ENCODE results near the gene CACNB3.
"Not testable (repeated sequence)": the region's sequence is repeated elsewhere in the genome, so short reads cannot be mapped to it uniquely, and the experiment has no call there.

CACNB3 gene

GRCh38 chr12:48851883-48852733 lies 33.8 kb downstream of the CACNB3 start, which contains the start of gene DDX23:
Gene DDX23 (minus strand): TSS chr12:48852163. CDS start chr12:48845782, 6,381 bp downstream.
- H3K4me3 ChIP-seq (ENCODE audit: low read length): peak within 1 kb of the TSS; percentile 97
- peak; percentile 97 for DNase-seq (ENCODE audit: low read depth)
- TF ChIP-seq, protein P1, sequence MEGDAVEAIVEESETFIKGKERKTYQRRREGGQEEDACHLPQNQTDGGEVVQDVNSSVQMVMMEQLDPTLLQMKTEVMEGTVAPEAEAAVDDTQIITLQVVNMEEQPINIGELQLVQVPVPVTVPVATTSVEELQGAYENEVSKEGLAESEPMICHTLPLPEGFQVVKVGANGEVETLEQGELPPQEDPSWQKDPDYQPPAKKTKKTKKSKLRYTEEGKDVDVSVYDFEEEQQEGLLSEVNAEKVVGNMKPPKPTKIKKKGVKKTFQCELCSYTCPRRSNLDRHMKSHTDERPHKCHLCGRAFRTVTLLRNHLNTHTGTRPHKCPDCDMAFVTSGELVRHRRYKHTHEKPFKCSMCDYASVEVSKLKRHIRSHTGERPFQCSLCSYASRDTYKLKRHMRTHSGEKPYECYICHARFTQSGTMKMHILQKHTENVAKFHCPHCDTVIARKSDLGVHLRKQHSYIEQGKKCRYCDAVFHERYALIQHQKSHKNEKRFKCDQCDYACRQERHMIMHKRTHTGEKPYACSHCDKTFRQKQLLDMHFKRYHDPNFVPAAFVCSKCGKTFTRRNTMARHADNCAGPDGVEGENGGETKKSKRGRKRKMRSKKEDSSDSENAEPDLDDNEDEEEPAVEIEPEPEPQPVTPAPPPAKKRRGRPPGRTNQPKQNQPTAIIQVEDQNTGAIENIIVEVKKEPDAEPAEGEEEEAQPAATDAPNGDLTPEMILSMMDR (conservative IDR thresholded peaks at IDR 0.05; ENCODE audit: low read length): no peak

GRCh38 chr12:48852734-48853688 lies 34.7 kb downstream of the CACNB3 start:
- H3K4me3 ChIP-seq (ENCODE audit: low read length): peak overlapping the region; percentile 50
- TF ChIP-seq, protein P1 (conservative IDR thresholded peaks at IDR 0.05; ENCODE audit: low read length): peak; percentile 86
- DNase-seq (ENCODE audit: low read depth): peak; percentile 85

GRCh38 chr12:48854488-48854887 lies 36.2 kb downstream of the CACNB3 start:
- DNase-seq (ENCODE audit: low read depth): no peak
- no peak overlapping the region for H3K4me3 ChIP-seq (ENCODE audit: low read length)
- TF ChIP-seq, protein P1 (conservative IDR thresholded peaks at IDR 0.05; ENCODE audit: low read length): no peak

DNA sequence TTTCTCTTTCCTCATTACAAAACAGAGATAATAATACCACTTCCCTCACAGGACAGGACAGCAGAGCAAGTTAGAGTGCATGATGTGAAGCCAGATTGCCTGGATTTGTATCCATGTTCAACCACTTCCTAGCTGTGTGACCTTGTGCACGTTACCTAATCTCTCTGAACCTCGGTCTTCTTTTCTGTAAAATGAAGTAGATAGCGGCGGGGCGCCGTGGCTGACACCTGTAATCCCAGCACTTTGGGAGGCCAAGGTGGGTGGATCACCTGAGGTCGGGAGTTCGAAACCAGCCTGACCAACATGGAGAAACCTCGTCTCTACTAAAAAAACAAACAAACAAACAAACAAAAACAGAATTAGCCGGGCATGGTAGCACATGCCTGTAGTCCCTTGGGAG lies 36.6 kb downstream of the CACNB3 start:
- H3K4me3 ChIP-seq (ENCODE audit: low read length); DNase-seq (ENCODE audit: low read depth): not testable (repeated sequence)

DNA sequence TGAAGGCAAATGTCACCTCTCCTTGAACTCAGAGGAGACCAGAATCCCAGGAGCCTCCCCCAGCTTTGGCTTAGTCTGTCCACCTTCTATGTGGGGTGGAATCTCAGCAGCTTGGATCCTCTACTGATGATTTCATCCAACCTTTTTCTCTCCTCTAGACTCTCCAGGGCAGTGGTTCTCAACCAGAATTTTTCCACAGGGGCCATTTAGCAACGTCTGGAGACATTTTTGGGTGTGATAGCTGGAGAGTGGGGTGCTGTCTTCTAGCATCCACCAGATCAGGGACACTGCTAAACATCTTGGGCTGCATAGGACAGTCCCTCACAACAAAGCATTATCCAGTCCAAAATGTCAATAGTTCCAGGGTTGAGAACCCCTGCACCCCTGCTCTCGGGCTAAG lies 38.1 kb downstream of the CACNB3 start:
- TF ChIP-seq, protein P1 (conservative IDR thresholded peaks at IDR 0.05; ENCODE audit: low read length): no peak
- no peak for DNase-seq (ENCODE audit: low read depth)
- no peak overlapping the region for H3K4me3 ChIP-seq (ENCODE audit: low read length)

DNA sequence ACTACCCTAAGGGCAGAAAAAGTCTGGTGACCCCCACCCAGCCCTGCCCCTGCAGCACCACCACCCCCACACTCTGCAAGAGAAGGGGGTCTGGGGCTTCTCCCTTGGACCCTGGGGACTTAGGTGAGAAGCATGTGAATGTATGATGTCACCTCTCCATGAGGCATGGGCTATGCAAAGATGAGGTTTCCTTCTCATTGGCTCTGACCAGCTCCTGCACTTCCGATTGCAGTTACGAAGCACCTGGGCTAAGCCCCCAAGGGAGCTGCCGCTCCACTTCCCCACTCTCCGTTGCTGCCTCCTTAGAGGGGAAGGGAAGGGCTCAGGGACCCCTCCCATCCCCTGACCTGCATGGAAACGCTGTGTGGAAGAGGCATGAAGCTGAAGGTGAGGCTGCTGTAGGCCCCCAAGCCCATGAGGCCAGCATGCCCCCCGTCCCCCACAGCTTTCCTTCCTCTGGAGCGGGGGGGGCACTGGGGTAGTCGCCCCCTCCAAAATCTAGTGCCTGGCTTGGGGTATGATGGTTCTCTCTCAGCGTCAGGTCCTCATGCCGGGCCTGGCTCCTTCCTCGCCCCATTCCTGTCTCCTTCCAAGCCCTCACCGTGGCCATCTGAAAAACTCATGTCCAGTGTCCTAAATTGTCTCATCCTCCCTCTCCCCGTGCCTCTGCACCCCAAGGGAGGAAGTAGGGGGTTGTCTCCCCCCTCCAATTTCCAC lies 39.1 kb downstream of the CACNB3 start:
- DNase-seq (ENCODE audit: low read depth): no peak
- H3K4me3 ChIP-seq (ENCODE audit: low read length): no peak overlapping the region
- TF ChIP-seq, protein P1 (conservative IDR thresholded peaks at IDR 0.05; ENCODE audit: low read length): no peak

- DNase-seq (ENCODE audit: low read depth): no peak
- no peak overlapping the region for H3K4me3 ChIP-seq (ENCODE audit: low read length)
- TF ChIP-seq, protein P1 (conservative IDR thresholded peaks at IDR 0.05; ENCODE audit: low read length): no peak
These were observed 39.7 kb downstream of the CACNB3 start for GRCh38 chr12:48858043-48858442.
